Fibroblast of skin of scalp (primary cell): Measurements from ENCODE around the gene NPEPPS.
"Not testable (repeated sequence)": the region's sequence is repeated elsewhere in the genome, so short reads cannot be mapped to it uniquely, and the experiment has no call there.

Source experiments
- DNase-seq: peaks from one replicate; pipeline ENCODE4 v3.0.0-alpha.2; 2013

NPEPPS gene

DNA sequence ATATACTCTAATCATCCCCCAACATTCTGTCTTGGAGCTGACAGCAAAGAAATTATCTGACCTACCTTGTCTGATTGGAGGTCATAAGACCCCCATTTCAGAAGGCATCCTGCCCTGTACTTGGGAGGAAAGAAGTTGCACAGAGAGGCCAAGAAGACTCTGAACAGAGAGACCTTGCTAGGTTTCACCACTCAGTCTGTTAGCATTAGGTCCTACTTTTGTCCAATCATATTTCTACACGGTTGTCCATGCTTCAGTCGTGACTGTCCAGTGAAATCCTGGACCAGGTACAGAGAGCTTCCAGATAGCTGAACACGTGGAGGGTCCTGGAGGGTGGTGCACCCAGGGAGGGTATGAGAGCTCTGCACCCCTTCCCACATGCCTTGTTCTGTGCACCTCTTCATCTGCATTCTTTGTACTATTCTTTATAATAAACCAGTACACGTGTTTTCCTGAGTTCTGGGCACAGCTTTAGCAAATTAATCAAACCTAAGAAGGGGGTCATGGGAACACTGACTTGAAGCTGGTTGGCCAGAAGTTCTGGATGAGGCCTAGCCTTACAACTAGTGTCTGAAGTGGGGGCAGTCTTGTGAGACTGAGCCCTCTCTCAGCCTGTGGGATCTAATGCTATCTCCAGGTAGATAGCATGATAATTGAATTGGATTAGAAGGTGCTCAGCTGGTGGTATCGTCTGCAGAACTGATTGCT, 30.9 kb downstream of the NPEPPS start:
- DNase-seq, result not testable (repeated sequence)

DNA sequence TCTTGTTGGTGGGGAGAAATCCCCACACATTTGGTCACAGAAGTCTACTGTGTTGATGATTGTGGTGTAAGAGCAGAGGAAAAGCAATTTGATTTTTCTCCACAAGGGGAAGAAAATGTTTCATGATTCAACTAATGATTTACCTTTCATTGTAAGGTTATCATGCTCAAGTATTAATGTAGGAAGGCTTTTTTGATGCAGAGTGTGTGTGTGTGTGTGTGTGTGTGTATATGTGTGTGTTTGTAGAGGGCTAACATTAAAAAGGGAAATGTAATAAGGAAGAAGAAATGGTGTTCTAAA, 31.4 kb downstream of the NPEPPS start:
- not testable (repeated sequence) for DNase-seq

DNA sequence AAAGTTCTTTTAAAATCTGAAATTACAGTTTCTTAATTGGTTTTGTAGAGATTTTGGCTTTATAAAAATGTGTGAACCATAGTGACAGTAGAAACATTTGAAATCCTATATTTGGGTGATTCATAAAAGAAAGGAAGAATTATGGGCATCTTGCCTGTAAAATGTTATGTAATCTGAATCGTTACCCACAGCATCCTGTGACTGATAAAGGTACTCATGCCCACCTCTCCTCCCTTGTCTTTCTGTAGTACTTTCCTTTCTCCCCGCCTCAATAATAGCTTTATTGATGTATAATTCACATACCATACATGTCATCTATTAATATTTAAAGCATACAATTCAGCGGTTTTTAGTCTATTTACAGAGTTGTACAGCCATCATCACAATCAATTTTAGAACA, 36.4 kb downstream of the NPEPPS start:
- not testable (repeated sequence) for DNase-seq

DNA sequence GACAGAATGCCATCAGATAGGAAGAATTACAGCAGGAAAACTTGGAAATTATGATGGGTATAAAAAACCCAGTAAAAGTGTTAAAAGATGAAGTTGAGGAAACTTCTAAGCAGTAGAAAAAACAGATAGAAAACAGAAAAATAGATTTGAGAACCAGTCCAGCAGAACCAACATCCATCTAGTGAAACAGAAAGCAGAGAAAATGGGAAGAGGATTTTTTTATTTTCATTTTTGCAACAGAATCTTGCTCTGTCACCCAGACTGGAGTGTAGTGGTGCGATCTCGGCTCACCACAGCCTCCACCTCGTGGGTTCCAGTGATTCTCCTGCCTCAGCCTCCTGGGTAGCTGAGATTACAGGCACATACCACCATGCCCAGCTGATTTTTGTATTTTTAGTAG, 41.7 kb downstream of the NPEPPS start:
- DNase-seq, result not testable (repeated sequence)

DNA sequence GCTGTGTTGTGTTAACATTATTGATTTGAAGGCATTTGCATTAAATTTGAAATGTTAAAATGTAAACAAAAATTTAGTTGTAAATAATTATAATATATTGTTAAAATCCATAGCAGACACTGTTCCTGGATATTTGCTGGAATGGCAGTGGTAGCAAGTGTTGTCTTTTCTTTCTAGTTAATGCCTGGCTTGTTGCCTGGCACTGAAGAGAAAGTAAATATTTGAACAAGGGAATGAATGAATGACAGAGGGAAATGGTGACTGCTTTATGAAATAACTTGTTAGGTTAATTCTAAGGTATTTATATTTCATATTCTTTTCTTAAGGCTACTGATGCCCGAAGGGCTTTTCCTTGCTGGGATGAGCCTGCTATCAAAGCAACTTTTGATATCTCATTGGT, 51.5 kb downstream of the NPEPPS start:
- not testable (repeated sequence) for DNase-seq

DNA sequence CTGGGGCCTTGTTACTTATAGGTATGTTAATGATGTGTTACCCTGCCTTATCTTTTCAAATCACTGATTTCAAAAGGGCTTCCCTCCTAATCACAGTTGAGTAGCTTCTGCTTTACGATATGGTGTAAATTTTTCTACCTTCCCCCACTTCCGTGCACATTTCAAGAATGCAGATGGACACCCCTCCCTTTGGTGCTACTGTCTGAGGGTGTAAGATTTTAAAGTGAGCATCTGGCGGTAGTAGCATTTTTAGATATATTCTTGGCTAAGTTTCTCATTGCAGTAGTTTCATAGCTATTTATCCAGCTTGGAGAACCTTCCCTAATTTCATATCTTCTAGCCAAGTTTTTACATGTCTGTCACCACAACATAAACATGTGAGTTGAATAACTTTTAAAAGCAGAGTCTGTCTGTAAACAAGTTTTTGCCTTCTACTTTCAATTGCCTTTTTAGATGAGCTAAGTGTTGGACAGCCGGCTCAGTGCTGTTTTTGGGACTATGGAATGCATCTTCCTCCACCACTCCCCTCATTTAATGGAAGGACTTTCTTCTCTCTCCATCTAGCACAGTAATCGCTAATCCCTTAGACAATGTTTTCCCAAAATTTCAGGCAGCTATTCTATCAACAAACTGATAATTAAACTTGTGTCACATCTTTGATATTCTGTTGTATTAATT, 55.6 kb downstream of the NPEPPS start:
- DNase-seq, result not testable (repeated sequence)

DNA sequence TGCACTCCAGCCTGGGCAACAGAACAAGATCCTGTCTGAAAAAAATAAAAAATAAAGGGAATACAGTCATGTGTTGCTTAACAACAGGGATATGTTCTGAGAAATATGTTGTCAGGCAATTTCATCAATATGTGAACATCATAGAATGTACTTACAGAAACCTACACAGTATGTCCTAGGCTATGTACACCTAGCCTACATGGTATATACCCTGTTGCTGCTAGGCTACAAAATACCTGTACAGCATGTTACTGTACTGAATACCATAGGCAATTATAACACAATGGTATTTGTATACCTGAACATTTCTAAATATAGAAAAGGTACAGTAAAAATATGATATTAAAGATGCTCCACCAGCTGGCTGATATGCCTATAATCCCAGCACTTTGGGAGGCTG, 62.6 kb downstream of the NPEPPS start:
- not testable (repeated sequence) for DNase-seq

DNA sequence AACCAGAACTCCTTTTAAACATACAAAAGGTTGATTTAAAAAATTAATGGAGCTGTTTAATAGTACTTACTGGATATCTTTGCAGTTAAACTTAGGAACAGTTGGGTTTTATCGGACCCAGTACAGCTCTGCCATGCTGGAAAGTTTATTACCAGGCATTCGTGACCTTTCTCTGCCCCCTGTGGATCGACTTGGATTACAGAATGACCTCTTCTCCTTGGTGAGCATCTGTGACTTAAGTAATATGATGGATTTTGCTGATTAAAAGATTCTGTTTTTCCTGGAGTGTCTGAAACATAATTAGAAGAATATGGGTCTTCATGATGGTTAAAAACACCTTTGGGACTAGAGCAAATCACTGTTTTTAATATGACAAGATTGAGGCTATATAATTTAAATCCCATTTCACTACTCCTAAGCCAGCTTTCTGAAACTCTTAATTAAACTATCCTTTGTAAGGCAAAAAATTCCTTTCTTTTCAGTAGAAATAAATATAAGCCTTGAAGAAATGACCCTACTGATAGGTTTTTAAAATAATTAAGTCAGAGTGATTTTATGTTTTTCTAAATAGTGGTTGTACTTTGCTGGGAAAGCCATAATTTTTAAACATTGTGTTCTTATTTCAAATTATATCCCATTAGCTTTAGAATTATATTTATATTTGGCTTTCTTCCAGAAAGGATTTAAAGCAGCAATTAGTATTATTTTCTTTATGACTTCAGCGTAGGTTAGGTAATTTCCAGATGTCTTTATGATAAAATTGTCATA, 73.1 kb downstream of the NPEPPS start:
- no peak for DNase-seq

DNA sequence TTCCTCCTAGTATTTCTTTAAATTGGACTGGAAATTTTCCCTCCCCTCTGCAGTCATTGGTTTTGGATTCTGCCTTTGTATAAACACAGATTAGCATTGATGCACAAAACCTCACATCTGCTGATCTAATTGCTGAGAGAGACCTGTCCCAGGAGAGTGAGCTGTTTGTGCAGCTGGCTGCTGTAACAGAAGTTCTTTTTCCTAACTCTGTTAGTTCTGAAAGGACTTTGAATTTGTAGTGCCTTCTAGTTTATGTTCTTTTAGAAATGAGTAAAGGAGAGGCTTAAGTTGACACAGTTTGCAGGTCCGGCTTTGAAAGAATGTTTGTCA, 73.7 kb downstream of the NPEPPS start:
- peak; percentile 48 for DNase-seq

DNA sequence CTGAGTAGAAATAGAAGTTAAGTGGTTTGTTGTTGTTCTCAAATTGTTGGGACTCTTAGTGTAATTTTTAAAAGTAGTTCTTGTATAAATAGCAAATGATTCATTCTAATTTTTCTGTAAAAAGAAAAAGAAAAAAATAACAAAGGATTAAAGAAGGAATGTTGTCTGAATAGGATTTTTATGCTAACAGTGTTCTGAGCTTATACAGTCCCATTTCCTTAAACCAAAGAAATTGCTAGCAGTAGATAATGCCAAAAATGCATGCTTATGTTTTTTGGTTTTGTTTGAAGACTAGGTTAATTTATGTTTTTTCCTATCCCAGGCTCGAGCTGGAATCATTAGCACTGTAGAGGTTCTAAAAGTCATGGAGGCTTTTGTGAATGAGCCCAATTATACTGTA, 74.1 kb downstream of the NPEPPS start:
- peak; percentile 56 for DNase-seq

DNA sequence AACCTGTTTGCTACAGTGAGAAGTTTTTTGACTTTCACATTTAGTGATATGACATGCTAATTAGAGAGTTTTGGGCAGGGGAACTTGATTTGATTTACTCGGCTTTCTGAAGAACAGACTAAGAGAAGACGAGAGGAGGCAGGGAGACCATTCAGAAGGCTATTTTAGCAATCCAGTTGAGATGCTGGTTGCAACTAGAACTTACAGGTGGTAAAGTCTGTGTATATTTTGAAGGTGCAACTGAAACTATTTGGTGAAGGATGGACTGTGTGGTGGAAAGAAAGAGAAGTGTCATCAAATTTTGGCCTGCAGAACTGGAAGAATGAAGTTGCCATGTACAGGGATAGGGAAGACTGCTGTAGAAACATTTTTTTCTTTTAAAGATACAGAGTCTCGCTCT, 76.6 kb downstream of the NPEPPS start:
- DNase-seq, result no peak

DNA sequence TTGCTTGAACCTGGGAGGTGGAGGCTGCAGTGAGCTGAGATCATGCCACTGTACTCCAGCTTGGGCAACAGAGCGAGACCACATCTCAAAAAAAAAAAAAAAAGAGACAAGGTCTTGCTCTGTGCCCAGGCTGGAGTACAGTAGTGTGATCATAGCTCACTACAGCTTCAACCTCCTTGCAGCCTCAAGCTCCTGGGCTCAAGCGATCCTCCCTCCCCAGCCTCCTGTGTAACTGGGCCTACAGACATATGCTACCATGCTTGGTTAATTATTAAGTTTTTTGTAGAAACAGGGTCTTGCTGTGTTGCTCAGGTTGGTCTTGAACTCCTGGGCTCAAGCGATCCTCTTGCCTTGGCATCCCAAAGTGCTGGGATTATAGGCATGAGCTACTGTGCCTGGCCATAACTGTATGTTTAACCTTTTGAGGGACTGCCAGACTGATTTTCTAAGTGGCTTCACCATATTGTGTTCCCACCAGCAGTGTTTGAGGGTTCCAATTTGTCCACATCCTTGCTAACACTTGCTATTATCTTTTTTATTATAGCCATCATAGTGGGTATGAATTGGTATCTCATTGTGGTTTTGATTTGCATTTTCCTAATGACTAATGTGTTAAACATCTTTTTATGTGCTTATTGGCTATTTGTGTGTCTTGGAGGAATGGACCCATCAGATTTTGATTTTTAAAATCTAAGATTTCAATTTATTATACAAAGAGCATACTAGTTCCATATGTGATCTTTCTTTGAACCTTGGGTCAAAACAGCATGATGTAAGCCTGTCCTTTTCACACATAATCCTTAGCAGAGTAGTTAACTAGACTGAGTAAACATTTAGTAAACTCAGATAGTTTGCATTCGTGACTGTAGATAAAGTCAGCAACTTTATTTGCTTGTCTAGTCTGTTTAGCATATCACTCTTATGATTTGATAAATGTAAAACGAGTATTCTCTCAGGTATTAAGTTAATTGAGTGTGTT, 80.8 kb downstream of the NPEPPS start:
- DNase-seq, result peak; percentile 29

DNA sequence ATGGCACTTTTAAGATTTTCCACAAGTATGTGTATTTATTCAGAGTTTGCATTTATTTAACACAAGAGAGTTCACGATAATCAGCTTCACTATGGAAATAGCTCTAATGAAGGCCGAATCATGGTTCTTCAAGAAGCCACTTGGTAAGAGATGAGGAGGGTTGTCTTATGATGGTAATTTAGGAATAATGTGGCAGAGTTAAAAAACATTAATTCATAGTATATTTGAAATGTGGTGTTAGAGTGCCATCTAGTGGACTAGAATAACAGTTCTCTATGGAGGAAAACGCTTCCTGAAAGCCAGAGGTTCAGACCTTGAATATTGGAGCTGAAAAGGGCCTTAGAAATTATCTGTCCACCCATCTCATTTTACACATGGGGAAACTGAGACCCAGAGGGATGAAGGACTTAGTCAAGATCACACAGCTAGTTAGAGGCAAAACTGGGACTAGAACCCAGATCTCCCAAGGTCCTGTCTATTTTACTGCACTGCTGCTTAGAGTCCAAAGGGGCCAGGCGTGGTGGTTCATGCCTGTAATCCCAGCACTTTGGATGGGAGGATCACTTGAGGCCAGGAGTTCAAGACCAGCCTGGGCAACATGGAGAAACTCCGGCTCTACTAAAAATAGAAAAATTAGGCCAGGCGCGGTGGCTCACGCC, 85.0 kb downstream of the NPEPPS start:
- peak; percentile 64 for DNase-seq

DNA sequence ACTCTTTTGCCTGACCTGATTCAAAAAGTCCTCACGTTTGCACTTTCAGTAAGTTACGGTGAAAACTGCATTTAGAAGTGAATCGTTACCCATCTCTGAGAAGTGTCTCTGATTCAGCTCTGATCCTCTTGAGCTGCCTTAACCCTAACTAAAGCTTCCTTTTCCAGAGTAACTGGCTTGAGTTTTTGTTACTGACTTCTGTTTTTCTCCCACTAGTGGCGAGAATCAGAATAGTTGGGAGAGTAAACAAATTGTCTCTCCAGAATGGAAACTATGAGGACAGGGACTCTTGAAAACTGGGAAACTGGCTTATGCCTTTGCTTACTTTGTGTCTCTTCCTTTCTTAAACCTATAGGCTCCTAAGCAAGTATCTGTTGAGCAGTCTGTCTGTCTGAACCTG, 87.5 kb downstream of the NPEPPS start:
- DNase-seq, result peak; percentile 16

DNA sequence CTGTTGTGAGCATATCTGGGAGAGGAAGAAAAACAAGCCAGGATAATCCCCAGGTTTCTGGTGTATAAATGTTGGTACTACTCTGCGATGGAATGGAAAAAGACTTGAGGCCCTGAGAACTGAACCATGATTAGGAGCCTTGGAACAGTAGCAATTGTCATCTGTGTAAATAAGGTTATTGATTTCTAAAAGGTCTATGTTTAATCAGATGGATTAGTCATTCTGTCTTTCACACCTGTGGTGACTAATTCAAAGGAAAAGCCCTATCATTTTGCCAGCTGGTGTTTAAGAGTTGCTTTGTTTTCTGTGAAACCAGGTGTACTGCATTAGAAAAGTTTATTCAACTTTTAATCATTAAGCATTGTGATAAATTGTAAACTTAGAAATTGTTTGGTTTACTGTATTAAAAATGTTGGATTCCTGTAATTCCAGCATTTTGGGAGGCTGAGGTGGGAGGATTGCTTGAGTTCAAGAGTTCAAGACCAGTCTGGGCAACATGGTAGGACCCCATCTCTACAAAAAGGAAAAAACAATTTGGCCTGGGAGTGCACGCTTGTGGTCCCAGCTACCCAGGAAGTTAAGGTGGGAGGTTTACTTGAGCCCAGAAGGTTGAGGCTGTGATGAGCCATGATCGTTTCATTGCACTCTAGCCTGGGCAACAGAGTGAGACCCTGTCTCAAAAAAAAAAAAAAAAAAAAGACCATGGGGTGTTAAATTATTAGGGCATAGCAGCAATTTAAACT, 89.8 kb downstream of the NPEPPS start:
- DNase-seq, result no peak

DNA sequence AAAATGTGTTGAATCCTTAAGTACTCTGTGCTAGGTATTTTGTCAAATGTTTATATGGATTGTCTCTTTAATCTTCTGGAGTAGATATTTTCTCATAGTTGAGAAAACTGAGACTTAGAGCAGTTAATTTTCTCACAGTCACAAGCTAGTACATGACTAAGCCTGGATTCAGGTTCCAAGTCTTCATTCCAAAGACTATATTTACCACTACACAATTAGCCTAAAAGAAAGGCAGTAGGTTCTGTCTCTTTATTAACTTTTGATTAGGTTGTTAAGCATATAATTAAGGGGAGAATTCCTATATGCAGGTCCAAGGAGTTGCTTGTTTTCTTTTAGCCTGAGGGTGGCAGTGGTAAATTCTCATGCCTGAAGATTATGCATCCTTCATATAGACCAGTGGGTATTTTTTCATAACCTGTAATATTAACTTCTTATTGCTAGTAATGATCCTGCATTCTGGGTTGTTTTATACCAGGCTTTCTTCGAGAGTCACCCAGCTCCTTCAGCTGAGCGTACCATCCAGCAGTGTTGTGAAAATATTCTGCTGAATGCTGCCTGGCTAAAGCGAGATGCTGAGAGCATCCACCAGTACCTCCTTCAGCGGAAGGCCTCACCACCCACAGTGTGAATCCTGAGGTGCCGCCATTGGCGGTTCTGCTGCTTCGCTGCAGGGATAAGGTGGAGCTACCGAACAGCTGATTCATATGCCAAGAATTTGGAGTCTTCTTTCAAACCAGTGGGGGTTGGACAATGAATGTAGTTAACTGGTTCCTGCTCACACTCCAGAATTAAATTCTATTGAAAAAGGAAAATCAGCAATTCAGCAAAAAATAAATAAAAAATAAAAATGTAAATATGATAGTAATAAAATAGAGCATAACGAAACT, 90.6 kb downstream of the NPEPPS start:
- peak; percentile 91 for DNase-seq

DNA sequence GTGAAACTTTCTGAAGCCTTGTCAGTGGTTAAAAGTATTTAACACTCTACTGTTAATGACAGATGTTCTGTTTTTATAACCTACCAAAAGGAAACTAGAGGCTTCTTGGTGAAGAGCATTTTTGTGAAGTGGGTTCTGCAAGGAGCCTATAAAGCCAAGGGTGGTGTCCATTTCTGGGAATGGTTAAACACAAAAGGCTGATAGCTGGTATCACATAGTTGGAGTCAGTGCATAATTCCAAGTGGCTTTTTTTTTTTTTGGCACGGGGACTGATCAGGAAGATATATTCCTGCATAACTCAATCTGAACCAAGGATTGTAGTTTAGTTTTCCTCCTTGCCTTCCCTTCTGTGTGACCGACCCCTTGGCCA, 91.3 kb downstream of the NPEPPS start:
- DNase-seq, result peak; percentile 15

DNA sequence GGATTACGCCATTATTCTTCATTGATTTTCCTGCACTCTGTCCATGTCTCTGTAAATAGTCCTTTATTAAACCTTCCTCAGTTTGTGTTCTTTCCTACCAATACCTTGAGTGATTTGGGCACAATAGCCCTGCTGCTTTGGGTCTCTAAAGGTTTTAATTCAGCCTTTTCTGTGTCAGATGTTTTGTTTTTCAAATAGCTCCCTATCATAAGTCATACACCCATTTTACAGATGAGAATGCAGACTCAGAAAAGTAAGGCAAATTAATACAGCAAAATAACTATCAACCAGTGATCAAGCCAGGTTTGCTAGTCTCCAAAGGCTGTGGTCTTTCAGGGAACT, 93.8 kb downstream of the NPEPPS start:
- no peak for DNase-seq

DNA sequence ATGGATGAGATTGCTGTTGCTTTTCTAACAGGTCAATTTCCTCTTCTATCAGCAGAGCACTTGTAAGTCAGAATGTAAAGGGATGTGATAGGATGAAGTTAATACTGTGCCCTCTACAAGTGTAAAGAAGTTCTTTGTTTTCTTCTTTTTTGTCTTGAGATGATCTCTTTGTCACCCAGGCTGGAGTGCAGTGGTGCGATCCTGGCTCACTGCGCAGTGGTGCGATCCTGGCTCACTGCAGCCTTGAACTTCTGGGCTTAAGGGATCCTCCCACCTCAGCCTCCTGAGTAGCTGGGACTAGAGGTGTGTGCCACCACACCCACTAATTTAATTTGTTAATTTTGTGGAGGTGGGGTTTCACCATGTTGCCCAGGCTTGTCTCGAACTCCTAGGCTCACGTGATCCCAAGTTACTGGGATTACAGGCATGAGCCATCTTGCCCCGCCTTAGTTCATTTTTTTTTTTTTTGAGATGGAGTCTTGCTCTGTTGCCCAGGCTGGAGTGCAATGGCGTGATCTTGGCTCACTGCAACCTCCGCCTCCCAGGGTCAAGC, 97.2 kb downstream of the NPEPPS start:
- no peak for DNase-seq

DNA sequence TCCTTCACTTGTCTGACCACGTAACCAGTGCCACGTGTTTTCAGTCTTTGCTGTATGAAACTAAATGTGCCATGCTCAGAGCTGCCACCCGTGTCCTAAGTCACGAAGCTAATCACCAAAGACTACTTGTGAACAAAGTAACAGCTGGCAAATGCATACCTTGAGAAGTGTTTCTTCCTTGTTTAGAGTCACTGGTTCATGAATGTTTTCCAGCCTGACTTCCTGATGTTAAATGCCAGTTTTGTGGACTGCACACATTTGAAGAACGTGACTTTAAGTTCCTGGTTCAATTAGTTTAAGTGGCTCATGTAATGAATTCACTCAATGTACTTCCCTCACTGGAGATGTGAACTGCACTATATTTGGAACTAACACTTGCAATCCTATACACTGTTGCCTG, 98.9 kb downstream of the NPEPPS start:
- no peak for DNase-seq
